Thyroid gland (tissue), 4 donors: ENCODE measurements around the gene ARL15. TPM values are rescaled to one million over a fixed set of nuclear protein-coding genes. Genes with fewer than 3 reads are reported as not detected.

ENCODE experiments used
- DNase-seq, 2 donors: peaks; one replicate each; pipeline ENCODE4 v3.0.0-alpha.2; 2019
- H3K27ac ChIP-seq, 3 donors: fragments of 200-600 bp; sonication (generic); 1 replicate in 2 of 3; 2 replicates in 1 of 3; pipeline ENCODE4 v1.5.1; 2016 to 2019; ENCODE audit warnings: mild to moderate bottlenecking in 1 of 3, moderate library complexity in 1 of 3
- H3K27me3 ChIP-seq: fragments of 200-600 bp; sonication (generic); one replicate; pipeline ENCODE4 v1.5.1; 2019
- H3K36me3 ChIP-seq, 2 donors: fragments of 200-600 bp; sonication (generic); one replicate each; pipeline ENCODE4 v1.5.1; 2016 to 2019
- H3K4me1 ChIP-seq, 2 donors: fragments of 200-600 bp; sonication (generic); one replicate each; pipeline ENCODE4 v1.5.1; 2017 to 2019
- H3K4me3 ChIP-seq, 3 donors: fragments of 200-600 bp; sonication (generic); replicated peaks in 1 of 3; 1 replicate in 2 of 3; 2 replicates in 1 of 3; pipeline ENCODE4 v1.5.1; 2016; ENCODE audit warnings: mild to moderate bottlenecking in 1 of 3
- H3K9me3 ChIP-seq: fragments of 200-600 bp; sonication (generic); one replicate; pipeline ENCODE4 v1.5.1; 2017
- POLR2A ChIP-seq, 2 donors: fragments of 450-650 bp; IDR thresholded peaks; one replicate each; pipeline ENCODE4 v1.6.1; 2017; ENCODE audit warnings: antibody characterized with exemption in 2 of 2, mild to moderate bottlenecking in 2 of 2, moderate library complexity in 1 of 2
- WGBS, 2 donors: methylation state at CpG; one replicate each; pipeline ENCODE4 v1.1.5; 2017; 5-methylcytosine and 5-hydroxymethylcytosine counted together
- intact Hi-C: fragments of 100-400 bp; cut with DNase I; formaldehyde crosslinking; loops from one replicate; pipeline ENCODE4 v1.15.1; 2023
- total RNA-seq, 4 donors: library from RNA; depleted of rRNA; stranded (reverse); fragments of >200 nt; gene quantifications; one replicate each; pipeline ENCODE4 v1.2.3, GENCODE V29; 2016
- TF ChIP-seq, protein P1 (sequence below), 6 experiments: fragments of 200-600 bp in 3 of 6; fragments of 450-650 bp in 3 of 6; sonication (generic) in 3 of 6; IDR thresholded peaks; one replicate each; pipeline ENCODE4 v1.5.1; 2016 to 2019; ENCODE audit warnings: antibody characterized with exemption in 6 of 6, mild to moderate bottlenecking in 2 of 6, inconsistent platforms in 1 of 6, moderate library complexity in 1 of 6

Gene ARL15
- total RNA-seq, 4 donors from 2014 or later, result 23.2 to 39.0 (median 29.5) TPM

DNA sequence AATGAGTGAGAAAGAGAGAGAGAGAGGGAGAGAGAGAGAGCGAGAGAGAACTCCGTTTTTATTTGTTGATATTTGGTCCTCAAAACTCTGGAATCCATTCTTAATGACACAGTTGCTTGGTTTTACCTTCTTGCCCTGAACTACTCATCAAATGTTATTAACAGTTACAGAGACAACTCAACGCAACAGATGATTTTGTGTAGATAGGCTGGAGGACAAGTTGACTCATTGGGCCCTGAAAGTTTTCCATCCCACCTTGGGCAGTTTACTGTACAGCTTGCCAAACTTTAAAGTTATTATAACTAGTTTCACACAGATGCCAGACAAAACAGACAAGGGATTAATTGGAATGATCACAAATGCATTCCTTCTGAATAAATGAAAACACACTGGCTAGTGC lies 339.9 kb downstream of the ARL15 start:
- Histone ChIP-seq H3K9me3 (no peaks in the 10 kb centered on the region), H3K4me3 (no peak overlapping the region), H3K4me1 (no peaks in the 10 kb centered on the region), H3K36me3 (no peaks in the 10 kb centered on the region), H3K27me3 (no peaks in the 10 kb centered on the region), H3K27ac (no peak overlapping the region)
- intact Hi-C loops, result no loop called here
- DNase-seq, result no peak
- TF ChIP-seq, protein P1, sequence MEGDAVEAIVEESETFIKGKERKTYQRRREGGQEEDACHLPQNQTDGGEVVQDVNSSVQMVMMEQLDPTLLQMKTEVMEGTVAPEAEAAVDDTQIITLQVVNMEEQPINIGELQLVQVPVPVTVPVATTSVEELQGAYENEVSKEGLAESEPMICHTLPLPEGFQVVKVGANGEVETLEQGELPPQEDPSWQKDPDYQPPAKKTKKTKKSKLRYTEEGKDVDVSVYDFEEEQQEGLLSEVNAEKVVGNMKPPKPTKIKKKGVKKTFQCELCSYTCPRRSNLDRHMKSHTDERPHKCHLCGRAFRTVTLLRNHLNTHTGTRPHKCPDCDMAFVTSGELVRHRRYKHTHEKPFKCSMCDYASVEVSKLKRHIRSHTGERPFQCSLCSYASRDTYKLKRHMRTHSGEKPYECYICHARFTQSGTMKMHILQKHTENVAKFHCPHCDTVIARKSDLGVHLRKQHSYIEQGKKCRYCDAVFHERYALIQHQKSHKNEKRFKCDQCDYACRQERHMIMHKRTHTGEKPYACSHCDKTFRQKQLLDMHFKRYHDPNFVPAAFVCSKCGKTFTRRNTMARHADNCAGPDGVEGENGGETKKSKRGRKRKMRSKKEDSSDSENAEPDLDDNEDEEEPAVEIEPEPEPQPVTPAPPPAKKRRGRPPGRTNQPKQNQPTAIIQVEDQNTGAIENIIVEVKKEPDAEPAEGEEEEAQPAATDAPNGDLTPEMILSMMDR (IDR thresholded peaks at IDR 0.05), result no peak
- no peak for TF ChIP-seq POLR2A (IDR thresholded peaks at IDR 0.05)
- WGBS, 2 donors, result 82 to 84% methylated on average over 3 of the region's 3 CpGs

DNA sequence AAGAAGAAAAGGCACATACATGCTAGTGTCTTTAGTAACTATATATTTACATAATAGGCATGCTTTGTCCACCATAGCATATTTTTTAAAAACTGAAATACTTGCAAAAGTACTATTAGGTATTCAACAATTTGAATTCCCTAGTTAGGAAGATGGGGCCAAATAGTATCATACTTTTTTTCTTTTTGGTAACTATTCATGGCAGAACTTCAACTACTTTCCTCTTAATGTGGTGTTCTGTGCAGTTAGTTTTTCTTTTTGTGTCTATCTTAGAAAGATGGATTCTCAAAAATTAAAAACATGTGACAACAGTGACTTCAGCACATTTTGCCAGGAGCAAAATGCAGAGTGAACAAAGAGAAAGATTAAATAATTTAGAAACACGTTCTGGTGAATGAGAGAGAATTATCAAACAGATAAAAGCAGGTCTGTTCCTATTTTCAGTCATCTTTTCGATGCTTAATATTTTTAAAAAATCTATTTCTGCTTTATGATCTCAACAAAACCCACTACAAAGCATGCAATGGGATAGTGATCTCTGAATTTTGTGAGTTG lies 341.1 kb downstream of the ARL15 start:
- Histone ChIP-seq H3K4me3 (no peak overlapping the region), H3K36me3 (no peaks in the 10 kb centered on the region), H3K27ac (no peak overlapping the region), H3K27me3 (no peaks in the 10 kb centered on the region), H3K4me1 (no peaks in the 10 kb centered on the region), H3K9me3 (no peaks in the 10 kb centered on the region)
- no peak for TF ChIP-seq POLR2A (IDR thresholded peaks at IDR 0.05)
- TF ChIP-seq, protein P1 (IDR thresholded peaks at IDR 0.05), result no peak
- intact Hi-C loops, result no loop called here
- no peak for DNase-seq
- 78 to 86% methylated on average over 2 of the region's 2 CpGs for WGBS, 2 donors

DNA sequence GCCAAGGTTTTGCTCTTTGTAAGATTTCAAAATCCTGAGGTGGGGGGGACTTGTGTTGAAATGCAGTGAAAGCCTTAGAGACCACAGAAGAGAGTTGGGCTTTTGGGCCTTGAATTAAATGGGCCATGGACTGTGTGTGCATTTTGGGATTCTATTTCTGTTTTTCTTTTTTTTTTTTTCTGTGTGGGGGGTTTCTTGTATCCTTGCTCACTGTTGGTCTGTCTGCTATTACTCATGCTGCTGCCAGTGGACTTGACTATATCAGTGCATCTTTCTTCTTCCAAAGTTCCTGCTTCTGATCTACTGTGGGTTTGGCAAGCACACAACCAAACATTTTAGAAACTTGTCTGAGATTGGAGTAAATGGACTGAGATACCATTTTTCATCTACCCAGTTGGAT lies 344.9 kb downstream of the ARL15 start:
- no peak for DNase-seq
- TF ChIP-seq, protein P1 (IDR thresholded peaks at IDR 0.05), result no peak
- TF ChIP-seq POLR2A (IDR thresholded peaks at IDR 0.05), result no peak
- Histone ChIP-seq H3K9me3 (no peaks in the 10 kb centered on the region), H3K4me1 (no peaks in the 10 kb centered on the region), H3K27me3 (no peaks in the 10 kb centered on the region), H3K4me3 (no peak overlapping the region), H3K27ac (no peak overlapping the region), H3K36me3 (no peaks in the 10 kb centered on the region)
- intact Hi-C loops, result no loop called here

DNA sequence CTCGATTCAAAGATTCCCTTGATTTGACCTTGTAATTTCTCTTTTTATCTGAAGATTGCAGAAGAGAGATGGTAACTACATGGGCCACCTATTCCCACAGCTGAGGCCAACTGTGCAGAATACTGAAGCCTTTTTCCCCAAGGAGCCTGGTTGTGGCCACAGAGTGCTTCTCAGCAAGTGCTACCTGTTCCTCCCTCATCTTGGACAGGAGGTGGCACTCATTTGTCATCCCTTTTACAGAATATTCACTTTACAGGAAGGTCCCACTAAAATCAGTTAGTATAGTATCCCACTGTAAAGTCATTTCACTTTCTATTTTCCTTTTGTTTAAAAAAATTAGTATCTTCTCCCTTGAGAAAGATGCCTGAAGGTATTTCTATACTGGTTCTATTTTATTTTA lies 346.4 kb downstream of the ARL15 start:
- Histone ChIP-seq H3K27ac (no peak overlapping the region), H3K9me3 (no peaks in the 10 kb centered on the region), H3K4me1 (no peaks in the 10 kb centered on the region), H3K27me3 (no peaks in the 10 kb centered on the region), H3K4me3 (no peak overlapping the region), H3K36me3 (no peaks in the 10 kb centered on the region)
- no peak for DNase-seq
- 79 to 100% methylated on average over 1 of the region's 1 CpG for WGBS, 2 donors
- intact Hi-C loops, result no loop called here
- TF ChIP-seq, protein P1 (IDR thresholded peaks at IDR 0.05), result no peak

DNA sequence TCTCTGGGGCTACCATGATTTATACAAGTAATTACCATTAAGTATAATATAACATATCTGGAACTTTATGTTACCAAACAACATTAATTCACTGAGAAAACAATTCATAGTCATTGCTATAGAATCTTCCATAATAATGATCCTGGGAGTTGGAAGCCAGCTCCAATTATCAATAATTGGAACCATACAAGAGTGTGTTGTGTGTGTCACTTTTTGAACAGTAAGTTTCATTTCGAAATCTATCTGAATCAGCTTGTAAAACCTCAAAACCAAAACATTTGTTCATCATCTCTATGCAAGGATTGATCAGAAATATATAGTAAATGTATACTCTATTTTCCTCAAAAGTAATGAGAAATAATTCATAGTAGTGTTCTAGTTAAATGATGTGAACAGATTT lies 348.1 kb downstream of the ARL15 start:
- 88 to 91% methylated on average over 1 of the region's 1 CpG for WGBS, 2 donors
- no peak overlapping the region for H3K27ac ChIP-seq
- intact Hi-C loops, result no loop called here
- H3K27me3 ChIP-seq, result no peaks in the 10 kb centered on the region
- no peaks in the 10 kb centered on the region for H3K9me3 ChIP-seq
- no peak for DNase-seq
- TF ChIP-seq, protein P1 (IDR thresholded peaks at IDR 0.05), result no peak
- TF ChIP-seq POLR2A (IDR thresholded peaks at IDR 0.05), result no peak
- H3K4me3 ChIP-seq, result no peak overlapping the region
- H3K36me3 ChIP-seq, result no peaks in the 10 kb centered on the region
- H3K4me1 ChIP-seq, result no peaks in the 10 kb centered on the region
